ES-I3 (cell line): ENCODE data around the gene SLC35F2.

Experiments
- H3K36me3 ChIP-seq: 2 replicates; pipeline ENCODE4 v1.6.1; 2013; ENCODE audit warnings: mild to moderate bottlenecking, low read length, control low read depth, moderate library complexity; ENCODE audit not compliant: insufficient read depth
- H3K4me1 ChIP-seq: 2 replicates; pipeline ENCODE4 v1.6.1; 2013; ENCODE audit warnings: mild to moderate bottlenecking, control low read depth, low read length; ENCODE audit not compliant: insufficient read depth
- H3K9ac ChIP-seq: 2 replicates; pipeline ENCODE4 v1.6.1; 2013; ENCODE audit warnings: low read depth, mild to moderate bottlenecking, low read length, moderate library complexity
- H3K9me3 ChIP-seq: 2 replicates; pipeline ENCODE4 v1.6.1; 2013; ENCODE audit warnings: mild to moderate bottlenecking, low read length, moderate library complexity; ENCODE audit not compliant: control insufficient read depth, insufficient read depth

SLC35F2 gene

GRCh38 chr11:107824668-107825369 lies 33.8 kb downstream of the SLC35F2 start:
- H3K4me1 ChIP-seq = no peaks in the 10 kb centered on the region
- H3K9ac ChIP-seq = no peak overlapping the region
- no peaks in the 10 kb centered on the region for H3K36me3 ChIP-seq
- H3K9me3 ChIP-seq = no peaks in the 10 kb centered on the region

- Histone ChIP-seq H3K9me3 (no peaks in the 10 kb centered on the region), H3K9ac (no peak overlapping the region), H3K4me1 (no peaks in the 10 kb centered on the region), H3K36me3 (no peaks in the 10 kb centered on the region)
Observed at GRCh38 chr11:107821199-107821927, 37.2 kb downstream of the SLC35F2 start.

- Histone ChIP-seq H3K9ac (no peak overlapping the region), H3K4me1 (no peaks in the 10 kb centered on the region), H3K9me3 (no peaks in the 10 kb centered on the region), H3K36me3 (no peaks in the 10 kb centered on the region)
Observed at GRCh38 chr11:107819361-107820014, 39.1 kb downstream of the SLC35F2 start.

GRCh38 chr11:107818491-107818890 lies 40.1 kb downstream of the SLC35F2 start:
- Histone ChIP-seq H3K9ac (no peak overlapping the region), H3K9me3 (no peaks in the 10 kb centered on the region), H3K36me3 (no peaks in the 10 kb centered on the region), H3K4me1 (no peaks in the 10 kb centered on the region)

- no peaks in the 10 kb centered on the region for H3K9me3 ChIP-seq
- no peak overlapping the region for H3K9ac ChIP-seq
- no peaks in the 10 kb centered on the region for H3K36me3 ChIP-seq
- H3K4me1 ChIP-seq = no peaks in the 10 kb centered on the region
Observed at GRCh38 chr11:107816028-107816427, 42.6 kb downstream of the SLC35F2 start.

- Histone ChIP-seq H3K36me3 (no peaks in the 10 kb centered on the region), H3K4me1 (no peaks in the 10 kb centered on the region), H3K9ac (no peak overlapping the region), H3K9me3 (no peaks in the 10 kb centered on the region)
Observed at GRCh38 chr11:107810875-107811274, 47.7 kb downstream of the SLC35F2 start.

- no peak overlapping the region for H3K9ac ChIP-seq
- no peaks in the 10 kb centered on the region for H3K4me1 ChIP-seq
- no peaks in the 10 kb centered on the region for H3K9me3 ChIP-seq
- H3K36me3 ChIP-seq = no peaks in the 10 kb centered on the region
Observed at GRCh38 chr11:107808521-107808920, 50.1 kb downstream of the SLC35F2 start.

- Histone ChIP-seq H3K9ac (no peak overlapping the region), H3K9me3 (no peaks in the 10 kb centered on the region), H3K4me1 (no peaks in the 10 kb centered on the region), H3K36me3 (peaks cover 2% of the 10 kb centered on the region; the same call in 1 of the 2 replicates)
Observed at GRCh38 chr11:107804971-107805370, 53.6 kb downstream of the SLC35F2 start.

- Histone ChIP-seq H3K9ac (no peak overlapping the region), H3K36me3 (peaks cover 2% of the 10 kb centered on the region; the same call in 1 of the 2 replicates), H3K4me1 (no peaks in the 10 kb centered on the region), H3K9me3 (no peaks in the 10 kb centered on the region)
Observed at GRCh38 chr11:107804211-107804610, 54.4 kb downstream of the SLC35F2 start.

- no peak overlapping the region for H3K9ac ChIP-seq
- H3K9me3 ChIP-seq = no peaks in the 10 kb centered on the region
- H3K36me3 ChIP-seq = peaks cover 2% of the 10 kb centered on the region; the same call in 1 of the 2 replicates
- no peaks in the 10 kb centered on the region for H3K4me1 ChIP-seq
Observed at GRCh38 chr11:107801641-107802040, 56.9 kb downstream of the SLC35F2 start.

- no peaks in the 10 kb centered on the region for H3K9me3 ChIP-seq
- H3K4me1 ChIP-seq = no peaks in the 10 kb centered on the region
- peaks cover 2% of the 10 kb centered on the region; the same call in 1 of the 2 replicates for H3K36me3 ChIP-seq
- no peak overlapping the region for H3K9ac ChIP-seq
Observed at GRCh38 chr11:107799218-107799859, 59.2 kb downstream of the SLC35F2 start.

- no peaks in the 10 kb centered on the region for H3K36me3 ChIP-seq
- peaks cover 6% of the 10 kb centered on the region for H3K4me1 ChIP-seq
- no peaks in the 10 kb centered on the region for H3K9me3 ChIP-seq
- H3K9ac ChIP-seq = no peak overlapping the region
Observed at GRCh38 chr11:107792049-107792443, 66.5 kb downstream of the SLC35F2 start.

GRCh38 chr11:107791343-107792048 lies 67.1 kb downstream of the SLC35F2 start:
- Histone ChIP-seq H3K36me3 (no peaks in the 10 kb centered on the region), H3K9me3 (no peaks in the 10 kb centered on the region), H3K9ac (no peak overlapping the region), H3K4me1 (peaks cover 6% of the 10 kb centered on the region)

GRCh38 chr11:107789767-107790166 lies 68.8 kb downstream of the SLC35F2 start:
- Histone ChIP-seq H3K36me3 (no peaks in the 10 kb centered on the region), H3K4me1 (peaks cover 6% of the 10 kb centered on the region), H3K9me3 (no peaks in the 10 kb centered on the region), H3K9ac (no peak overlapping the region)
